OCI-LY3 (cell line): ENCODE data around the gene ACP7.

Experiments used
- H2AFZ ChIP-seq: fragments of 200-600, 300-600 bp; shearing (Covaris generic); 2 replicates; pipeline ENCODE4 v1.6.0; 2014; ENCODE audit warnings: antibody characterized with exemption, low read depth, low read length
- H3K27ac ChIP-seq: fragments of 200-600, 300-600 bp; sonication (generic); 2 replicates; pipeline ENCODE4 v1.5.1; 2014; ENCODE audit warnings: mild to moderate bottlenecking, low read length, moderate library complexity, mixed read lengths
- H3K27me3 ChIP-seq: fragments of 200-600, 300-600 bp; sonication (generic); 2 replicates; pipeline ENCODE4 v1.6.1; 2014; ENCODE audit warnings: low read depth, low read length, mixed read lengths
- H3K36me3 ChIP-seq: fragments of 200-600, 300-600 bp; sonication (generic); replicated peaks from 2 replicates; pipeline ENCODE3; 2014; ENCODE audit warnings: low read depth, low read length, mixed read lengths
- H3K4me1 ChIP-seq: fragments of 300-600, 200-600 bp; sonication (generic); 2 replicates; pipeline ENCODE4 v1.6.1; 2014; ENCODE audit warnings: low read length, mixed read lengths
- H3K4me2 ChIP-seq: fragments of 200-600, 300-600 bp; sonication (generic); 2 replicates; pipeline ENCODE4 v1.6.1; 2014; ENCODE audit warnings: low read length, mixed read lengths
- H3K4me3 ChIP-seq: fragments of 300-600, 200-600 bp; sonication (generic); 2 replicates; pipeline ENCODE4 v1.5.1; 2014; ENCODE audit warnings: antibody characterized with exemption, mild to moderate bottlenecking, low read length, moderate library complexity
- H3K79me2 ChIP-seq: fragments of 300-600, 200-600 bp; shearing (Covaris generic); 2 replicates; pipeline ENCODE4 v1.6.1; 2014; ENCODE audit warnings: mild to moderate bottlenecking, low read length, mixed read lengths
- H3K9ac ChIP-seq: fragments of 300-600, 200-600 bp; shearing (Covaris generic); 2 replicates; pipeline ENCODE4 v1.6.0; 2014; ENCODE audit warnings: mild to moderate bottlenecking, low read length, moderate library complexity
- H3K9me3 ChIP-seq: fragments of 200-600, 300-600 bp; shearing (Covaris generic); 2 replicates; pipeline ENCODE4 v1.6.1; 2014; ENCODE audit warnings: low read length, mixed read lengths; ENCODE audit not compliant: insufficient read depth
- H4K20me1 ChIP-seq: fragments of 200-600, 300-600 bp; sonication (generic); 2 replicates; pipeline ENCODE4 v1.6.1; 2016; ENCODE audit warnings: low read length, mixed read lengths; ENCODE audit not compliant: insufficient read depth
- EZH2phosphoT487 ChIP-seq: fragments of 200-600 bp; shearing (Covaris generic); IDR thresholded peaks from 2 replicates; pipeline ENCODE4 v1.6.1; 2018; ENCODE audit warnings: antibody characterized with exemption, mixed run types, low read depth
- TF ChIP-seq, protein P1 (sequence below): fragments of 200-600, 300-600 bp; sonication (generic); IDR thresholded peaks from 2 replicates; pipeline ENCODE4 v1.5.1; 2014; ENCODE audit warnings: antibody characterized with exemption, low read length, low read depth

ACP7 gene

DNA sequence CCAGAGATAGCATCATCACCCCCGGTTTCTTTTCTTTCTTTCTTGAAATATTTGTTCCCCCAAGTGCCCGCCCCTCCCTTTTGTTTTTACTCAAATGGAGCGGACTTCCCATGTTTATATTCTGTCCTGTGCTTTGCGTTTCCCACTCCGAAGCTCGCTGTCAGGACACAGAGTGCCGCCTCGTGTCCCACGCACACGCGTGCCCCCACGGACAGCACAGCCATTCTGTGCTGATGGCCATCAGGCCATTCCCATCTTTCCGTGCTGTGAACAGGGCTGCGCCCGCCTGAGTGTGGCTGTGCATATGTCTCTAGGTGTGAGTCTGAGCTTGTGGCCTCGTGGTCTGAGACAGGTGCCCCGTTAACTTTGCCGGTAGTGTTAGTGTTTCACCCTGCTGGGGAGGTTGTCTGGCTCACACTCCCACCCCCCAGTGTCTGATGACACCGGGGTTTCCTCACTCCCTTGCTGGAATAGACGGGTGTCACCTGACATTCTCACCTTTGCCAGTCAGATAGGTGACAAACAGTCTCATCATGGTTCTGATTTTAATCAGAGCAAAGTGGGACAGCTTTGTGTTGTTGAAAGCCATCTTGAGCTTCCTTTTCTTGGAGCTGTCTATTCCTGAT lies 48.3 kb downstream of the ACP7 start:
- Histone ChIP-seq H3K79me2 (peaks cover 59% of the 10 kb centered on the region), H3K36me3 (no peaks in the 10 kb centered on the region), H3K4me2 (no peak overlapping the region), H3K9me3 (no peaks in the 10 kb centered on the region), H3K27me3 (no peaks in the 10 kb centered on the region), H2AFZ (no peak overlapping the region), H3K4me1 (peaks cover 4% of the 10 kb centered on the region; the same call in 1 of the 2 replicates), H3K27ac (no peak overlapping the region), H4K20me1 (peaks cover 48% of the 10 kb centered on the region), H3K4me3 (no peak overlapping the region), H3K9ac (no peak overlapping the region)
- TF ChIP-seq EZH2phosphoT487 = no peak
- TF ChIP-seq, protein P1, sequence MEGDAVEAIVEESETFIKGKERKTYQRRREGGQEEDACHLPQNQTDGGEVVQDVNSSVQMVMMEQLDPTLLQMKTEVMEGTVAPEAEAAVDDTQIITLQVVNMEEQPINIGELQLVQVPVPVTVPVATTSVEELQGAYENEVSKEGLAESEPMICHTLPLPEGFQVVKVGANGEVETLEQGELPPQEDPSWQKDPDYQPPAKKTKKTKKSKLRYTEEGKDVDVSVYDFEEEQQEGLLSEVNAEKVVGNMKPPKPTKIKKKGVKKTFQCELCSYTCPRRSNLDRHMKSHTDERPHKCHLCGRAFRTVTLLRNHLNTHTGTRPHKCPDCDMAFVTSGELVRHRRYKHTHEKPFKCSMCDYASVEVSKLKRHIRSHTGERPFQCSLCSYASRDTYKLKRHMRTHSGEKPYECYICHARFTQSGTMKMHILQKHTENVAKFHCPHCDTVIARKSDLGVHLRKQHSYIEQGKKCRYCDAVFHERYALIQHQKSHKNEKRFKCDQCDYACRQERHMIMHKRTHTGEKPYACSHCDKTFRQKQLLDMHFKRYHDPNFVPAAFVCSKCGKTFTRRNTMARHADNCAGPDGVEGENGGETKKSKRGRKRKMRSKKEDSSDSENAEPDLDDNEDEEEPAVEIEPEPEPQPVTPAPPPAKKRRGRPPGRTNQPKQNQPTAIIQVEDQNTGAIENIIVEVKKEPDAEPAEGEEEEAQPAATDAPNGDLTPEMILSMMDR = no peak

DNA sequence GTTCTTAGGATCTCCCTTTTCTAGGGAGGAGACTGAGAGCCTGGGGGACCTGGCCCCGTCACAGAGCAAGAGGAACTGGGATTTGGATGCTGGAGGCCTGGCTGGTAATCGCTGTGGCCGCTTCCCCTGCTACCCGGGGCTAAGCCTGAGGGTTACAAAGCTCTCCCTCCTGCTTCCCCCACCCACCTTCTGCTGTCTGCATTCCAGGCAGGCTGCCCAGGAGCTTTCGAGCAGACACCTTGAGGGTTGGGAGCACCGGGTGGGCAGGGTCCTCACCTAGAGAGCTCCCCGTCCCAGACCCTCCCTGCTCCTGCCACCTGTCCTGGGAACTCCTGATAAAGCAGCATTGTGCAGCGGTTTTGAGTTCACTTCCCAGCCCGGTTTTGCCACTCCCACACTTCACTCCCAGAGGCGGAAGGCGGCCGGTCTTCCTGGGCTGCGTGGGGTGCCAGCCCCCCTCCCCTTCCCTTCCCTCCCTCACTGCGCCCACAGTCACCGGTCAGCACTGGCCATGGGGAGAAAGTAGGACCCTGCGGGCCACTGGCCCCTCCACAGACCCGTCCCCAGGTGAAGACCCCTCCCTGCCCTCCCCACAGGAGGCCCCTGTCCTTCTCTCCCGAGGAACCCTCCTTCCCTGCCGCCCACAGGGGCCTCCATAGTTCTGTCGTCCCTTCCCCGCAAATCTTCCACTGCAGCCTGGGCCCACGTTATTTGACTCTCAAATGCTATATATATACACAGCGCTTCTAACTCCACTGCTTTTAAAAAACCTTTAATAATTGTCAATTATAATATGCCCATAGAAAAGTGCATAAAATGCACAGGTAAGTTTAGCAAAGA lies 49.5 kb downstream of the ACP7 start:
- Histone ChIP-seq H3K9me3 (no peaks in the 10 kb centered on the region), H3K36me3 (no peaks in the 10 kb centered on the region), H3K27ac (no peak overlapping the region), H3K4me1 (peaks cover 4% of the 10 kb centered on the region; the same call in 1 of the 2 replicates), H3K27me3 (no peaks in the 10 kb centered on the region), H2AFZ (no peak overlapping the region), H3K9ac (no peak overlapping the region), H3K4me2 (no peak overlapping the region), H3K4me3 (no peak overlapping the region), H4K20me1 (peaks cover 52% of the 10 kb centered on the region), H3K79me2 (peaks cover 51% of the 10 kb centered on the region)
- TF ChIP-seq, protein P1 = no peak
- no peak for TF ChIP-seq EZH2phosphoT487

DNA sequence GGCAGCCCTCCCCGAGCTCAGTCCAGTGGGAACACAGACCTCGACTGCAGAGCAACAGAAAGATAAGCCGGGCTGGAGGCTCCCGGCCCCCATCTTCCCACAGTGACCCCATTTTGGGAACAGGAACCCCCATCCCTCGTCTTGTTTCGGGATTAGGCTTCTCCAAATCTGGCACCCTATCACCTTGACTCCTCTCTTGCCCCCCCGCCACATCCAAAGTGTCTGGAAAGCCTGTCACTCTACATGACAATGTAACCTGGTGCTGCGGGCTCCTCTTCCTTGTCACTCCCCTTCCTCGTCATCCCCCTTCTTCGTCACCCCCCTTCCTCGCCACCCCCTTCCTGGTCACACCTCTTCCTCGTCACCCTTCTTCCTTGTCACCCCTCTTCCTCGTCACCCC lies 51.5 kb downstream of the ACP7 start:
- H3K9ac ChIP-seq = no peak overlapping the region
- H3K36me3 ChIP-seq = no peaks in the 10 kb centered on the region
- TF ChIP-seq, protein P1 = no peak
- TF ChIP-seq EZH2phosphoT487 = no peak
- no peak overlapping the region for H2AFZ ChIP-seq
- H3K79me2 ChIP-seq = peaks cover 57% of the 10 kb centered on the region
- no peak overlapping the region for H3K4me2 ChIP-seq
- no peaks in the 10 kb centered on the region for H3K9me3 ChIP-seq
- peaks cover 4% of the 10 kb centered on the region; the same call in 1 of the 2 replicates for H3K4me1 ChIP-seq
- H3K4me3 ChIP-seq = no peak overlapping the region
- no peak overlapping the region for H3K27ac ChIP-seq
- peaks cover 69% of the 10 kb centered on the region for H4K20me1 ChIP-seq
- no peaks in the 10 kb centered on the region for H3K27me3 ChIP-seq

DNA sequence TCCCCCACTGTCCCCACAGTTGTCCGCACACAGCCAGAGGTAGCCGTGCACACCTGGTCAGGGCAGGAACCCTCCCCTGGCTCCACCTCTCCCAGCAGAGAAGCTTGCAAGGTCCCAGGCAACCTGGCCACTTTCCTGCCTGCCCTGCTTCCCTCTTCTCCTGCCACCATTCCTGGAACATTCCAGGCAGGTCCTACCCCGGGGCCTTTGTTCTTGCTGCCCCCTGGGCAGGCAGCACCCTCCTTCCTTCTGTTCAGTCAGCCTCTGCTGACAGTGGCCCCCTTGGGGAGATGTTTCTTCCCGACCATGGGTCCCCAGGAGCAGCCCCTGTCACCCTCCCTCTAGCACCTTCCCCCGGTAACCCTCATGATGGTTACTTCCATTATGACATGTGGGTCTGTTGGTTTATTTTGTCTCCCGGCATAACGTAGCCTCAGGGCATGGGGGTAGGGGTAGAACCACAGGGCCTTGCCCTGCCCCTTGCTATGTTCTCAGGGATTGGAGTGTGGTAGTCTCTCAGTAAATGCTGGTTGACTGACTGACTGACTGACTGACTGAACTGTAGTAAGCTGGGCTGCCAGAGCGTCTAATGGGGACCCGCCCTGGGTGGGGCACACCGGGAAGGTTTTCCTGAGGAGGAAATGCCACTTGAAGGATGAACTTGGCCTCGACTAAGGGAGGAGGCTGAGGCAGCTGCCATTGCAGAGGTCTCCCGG lies 52.2 kb downstream of the ACP7 start:
- TF ChIP-seq EZH2phosphoT487 = no peak
- TF ChIP-seq, protein P1 = no peak
- Histone ChIP-seq H3K79me2 (peaks cover 51% of the 10 kb centered on the region), H3K36me3 (no peaks in the 10 kb centered on the region), H3K27ac (no peak overlapping the region), H3K4me1 (peaks cover 4% of the 10 kb centered on the region; the same call in 1 of the 2 replicates), H3K9me3 (no peaks in the 10 kb centered on the region), H4K20me1 (peaks cover 63% of the 10 kb centered on the region), H2AFZ (no peak overlapping the region), H3K4me3 (no peak overlapping the region), H3K27me3 (no peaks in the 10 kb centered on the region), H3K4me2 (no peak overlapping the region), H3K9ac (no peak overlapping the region)
